GM18498 (cell line): Measurements from ENCODE around the gene ACKR4.
A peak's percentile ranks its signal among the peaks of the same experiment; 100 is the strongest.
"Not testable (repeated sequence)": the region's sequence is repeated elsewhere in the genome, so short reads cannot be mapped to it uniquely, and the experiment has no call there.

ENCODE experiments used
- ATAC-seq: cut with Tn5 transposase; IDR thresholded peaks from one replicate; pipeline ENCODE4 v1.9.1; 2021; ENCODE audit warnings: mild to moderate bottlenecking, moderate library complexity; ENCODE audit not compliant: unreplicated experiment

ACKR4 gene

GRCh38 chr3:132596816-132597433 is at the start of gene ACKR4:
Gene ACKR4, plus strand, starts transcription at chr3:132597270. Its CDS starts 3,128 bp downstream, at chr3:132600398.
- ATAC-seq = no peak

- ATAC-seq = no peak
These were observed 47.9 kb upstream of the ACKR4 start for GRCh38 chr3:132549169-132549568.

GRCh38 chr3:132549890-132550578 is 47.0 kb upstream of the ACKR4 start:
- peak; percentile 84 for ATAC-seq

- peak; percentile 9 for ATAC-seq
These were observed 46.3 kb upstream of the ACKR4 start for GRCh38 chr3:132550579-132551305.

- ATAC-seq = no peak
These were observed 43.2 kb upstream of the ACKR4 start for GRCh38 chr3:132553826-132554225.

GRCh38 chr3:132554437-132554836 is 42.6 kb upstream of the ACKR4 start:
- ATAC-seq = no peak

- ATAC-seq = no peak
These were observed 41.6 kb upstream of the ACKR4 start for GRCh38 chr3:132555306-132556035.

- not testable (repeated sequence) for ATAC-seq
These were observed 41.1 kb upstream of the ACKR4 start for GRCh38 chr3:132556036-132556386.

GRCh38 chr3:132556508-132557159 is 40.4 kb upstream of the ACKR4 start:
- no peak for ATAC-seq

- ATAC-seq = no peak
These were observed 36.1 kb upstream of the ACKR4 start for GRCh38 chr3:132561003-132561402.

- ATAC-seq = no peak
These were observed 33.5 kb upstream of the ACKR4 start for GRCh38 chr3:132563420-132564069.

- no peak for ATAC-seq
These were observed 33.0 kb upstream of the ACKR4 start for GRCh38 chr3:132564070-132564465.

GRCh38 chr3:132568422-132568821 is 28.6 kb upstream of the ACKR4 start:
- ATAC-seq = no peak

- no peak for ATAC-seq
These were observed 27.9 kb upstream of the ACKR4 start for GRCh38 chr3:132569153-132569552.

GRCh38 chr3:132569580-132569979 is 27.5 kb upstream of the ACKR4 start:
- no peak for ATAC-seq

GRCh38 chr3:132570016-132570415 is 27.1 kb upstream of the ACKR4 start:
- ATAC-seq = no peak

- ATAC-seq = no peak
These were observed 23.3 kb upstream of the ACKR4 start for GRCh38 chr3:132573797-132574211.

GRCh38 chr3:132587401-132587800 is 9.7 kb upstream of the ACKR4 start:
- ATAC-seq = no peak

GRCh38 chr3:132592216-132592615 is 4.9 kb upstream of the ACKR4 start:
- ATAC-seq = no peak

- no peak for ATAC-seq
These were observed 3.7 kb upstream of the ACKR4 start for GRCh38 chr3:132593241-132593946.
